GM18507 (cell line): ENCODE results near the gene TATDN2.
"Not testable (repeated sequence)": the region's sequence is repeated elsewhere in the genome, so short reads cannot be mapped to it uniquely, and the experiment has no call there.

ENCODE experiments used
- DNase-seq: peaks from one replicate; pipeline ENCODE4 v3.0.0; 2011; ENCODE audit warnings: low read depth; ENCODE audit not compliant: insufficient read length; ENCODE audit errors: extremely low spot score
- FAIRE-seq: peaks from 2 replicates; lab custom pipeline; 2011; peaks lifted over from hg19 to GRCh38; lab: Jason Lieb, UNC

The TATDN2 gene

DNA sequence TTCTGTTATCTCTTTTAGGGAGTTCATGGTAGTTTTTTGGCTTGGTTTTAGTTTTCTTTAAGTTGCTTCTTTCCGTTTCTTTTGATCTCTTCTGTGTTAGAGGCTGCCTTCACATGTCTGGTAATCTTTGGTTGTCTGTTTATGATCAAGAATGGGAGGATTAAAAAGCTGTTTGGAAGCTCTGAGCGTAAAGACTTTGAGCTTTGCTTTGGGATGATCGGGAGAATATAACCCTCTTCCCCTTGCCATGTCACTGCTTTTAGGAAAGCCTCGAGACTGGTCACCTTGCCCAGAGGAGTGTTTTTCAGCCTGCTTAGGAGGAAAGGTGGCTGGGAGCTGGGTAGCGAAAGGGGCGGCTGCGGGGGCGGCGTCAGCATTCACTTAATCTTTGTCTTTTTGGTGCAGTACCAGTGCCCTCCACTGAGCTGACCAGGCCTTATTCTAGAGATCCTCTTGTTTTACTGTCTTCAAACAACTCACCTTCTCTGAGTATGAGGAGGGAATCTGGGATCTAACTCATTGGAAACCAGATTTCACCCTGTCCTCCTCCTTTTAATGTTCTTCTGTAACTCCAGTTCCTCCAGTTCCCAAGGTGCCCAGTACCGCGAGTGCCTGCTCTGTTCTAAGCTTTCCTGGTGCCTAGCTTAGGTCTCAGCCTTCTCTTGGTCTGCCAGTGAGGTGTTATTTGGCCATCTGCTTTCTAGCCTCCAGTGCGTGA lies 15.5 kb downstream of the TATDN2 start:
- FAIRE-seq (peak; percentile 65), DNase-seq (peak; percentile 22)

DNA sequence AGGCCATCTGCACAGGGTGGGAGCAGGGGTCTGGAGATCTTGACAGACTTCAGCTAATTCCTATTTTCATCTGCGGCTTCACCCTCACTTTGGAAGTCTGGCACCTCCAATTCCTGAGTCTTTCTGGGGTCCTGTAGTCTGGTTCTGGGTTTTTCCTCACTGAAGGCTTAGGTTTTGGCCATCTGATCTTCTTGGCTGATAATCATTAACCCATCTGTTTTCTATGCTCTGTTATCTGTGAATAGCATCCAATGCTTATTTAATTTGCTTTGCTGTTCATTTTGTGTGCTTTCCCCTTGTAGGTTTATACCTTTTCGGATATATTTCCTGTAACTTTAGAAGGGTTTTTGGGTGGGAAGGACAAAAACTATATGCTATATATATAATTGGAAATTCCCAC lies 17.6 kb downstream of the TATDN2 start:
- DNase-seq, result no peak
- FAIRE-seq, result no peak

DNA sequence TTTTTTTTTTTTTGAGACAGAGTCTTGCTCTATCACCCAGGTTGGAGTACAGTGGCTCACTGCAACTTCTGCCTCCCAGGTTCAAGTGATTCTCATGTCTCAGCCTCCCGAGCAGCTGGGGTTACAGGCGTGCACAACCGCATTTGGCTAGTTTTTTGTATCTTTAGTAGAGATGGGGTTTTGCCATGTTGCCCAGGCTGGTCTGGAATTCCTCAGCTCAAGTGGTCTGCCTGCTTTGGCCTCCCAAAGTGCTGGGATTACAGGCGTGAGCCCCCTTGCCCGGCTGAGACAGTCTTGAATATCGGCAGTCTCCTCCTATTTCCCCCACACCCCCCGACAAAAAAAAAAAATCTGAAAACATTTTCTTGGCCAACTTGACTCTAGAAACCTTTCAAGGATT lies 18.7 kb downstream of the TATDN2 start:
- not testable (repeated sequence) for DNase-seq, FAIRE-seq

DNA sequence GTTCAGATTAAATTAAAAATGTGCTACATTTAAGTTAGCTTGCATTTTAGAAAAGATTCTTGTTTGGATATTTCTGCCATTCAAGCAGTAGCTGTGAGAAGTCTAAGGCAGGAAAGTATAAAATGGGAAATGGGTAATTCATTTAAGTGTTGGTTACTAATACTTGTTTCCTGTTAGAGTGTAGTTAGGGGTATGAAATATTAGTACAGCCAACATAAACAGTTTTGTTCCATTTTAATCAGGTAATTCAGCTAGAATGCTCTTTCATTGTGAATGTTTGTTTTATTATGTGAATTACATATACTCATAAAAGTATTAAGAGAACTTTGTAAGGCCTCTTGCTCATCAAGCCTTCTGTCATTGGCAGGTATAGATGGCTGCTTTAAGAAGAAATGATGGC lies 19.9 kb downstream of the TATDN2 start:
- no peak for FAIRE-seq
- DNase-seq, result no peak

DNA sequence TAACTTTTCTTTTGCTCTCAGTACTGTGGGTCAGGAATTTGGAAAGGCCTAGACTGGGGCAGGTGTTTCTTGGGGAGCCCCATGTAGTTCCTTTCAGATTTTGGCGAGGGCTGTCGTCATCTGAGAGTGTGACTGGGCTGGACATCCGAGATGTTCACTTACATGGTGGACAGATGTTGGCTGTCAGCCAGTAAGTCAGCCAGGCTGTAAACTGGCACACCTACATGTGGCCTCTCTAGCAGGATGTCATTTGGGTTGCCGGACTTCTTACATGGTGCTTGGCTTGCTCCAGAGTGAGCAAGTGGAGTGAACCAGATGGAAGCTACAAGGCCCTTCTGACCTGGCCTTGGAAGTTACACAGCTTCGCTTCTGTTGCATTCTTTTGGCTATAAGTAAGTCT lies 20.7 kb downstream of the TATDN2 start:
- FAIRE-seq, result no peak
- DNase-seq, result no peak

DNA sequence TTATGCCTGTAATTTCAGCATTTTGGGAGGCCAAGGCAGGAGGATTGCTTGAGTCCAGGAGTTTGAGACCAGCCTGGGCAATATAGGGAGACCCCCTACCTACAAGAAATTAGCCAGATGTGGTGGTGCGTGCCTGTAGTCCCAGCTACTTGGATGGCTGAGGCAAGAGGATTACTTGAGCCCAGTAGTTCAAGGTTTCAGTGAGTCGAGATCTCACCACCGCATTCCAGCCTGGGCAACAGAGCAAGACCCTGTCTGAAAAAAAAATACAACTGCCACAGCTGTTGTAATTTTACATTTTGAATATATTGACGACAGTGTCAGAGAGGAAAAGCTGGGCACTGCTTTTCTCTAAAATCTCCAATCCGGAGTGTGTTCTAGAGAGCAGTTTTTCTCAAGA lies 21.2 kb downstream of the TATDN2 start:
- no peak for DNase-seq
- no peak for FAIRE-seq

DNA sequence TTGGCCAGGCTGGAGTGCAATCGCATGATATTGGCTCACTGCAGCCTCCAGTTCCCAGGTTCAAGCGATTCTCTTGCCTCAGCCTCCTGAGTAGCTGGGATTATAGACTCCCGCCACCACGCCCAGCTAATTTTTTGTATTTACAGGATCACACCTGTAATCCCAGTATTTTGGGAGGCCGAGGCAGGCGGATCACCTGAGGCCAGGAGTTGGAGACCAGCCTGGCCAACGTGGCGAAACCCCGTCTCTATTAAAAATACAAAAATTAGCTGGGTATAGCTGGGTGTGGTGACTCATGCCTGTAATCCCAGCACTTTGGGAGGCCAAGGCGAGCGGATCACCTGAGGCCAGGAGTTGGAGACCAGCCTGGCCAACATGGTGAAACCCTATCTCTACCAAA lies 24.2 kb downstream of the TATDN2 start:
- DNase-seq, FAIRE-seq: not testable (repeated sequence)

DNA sequence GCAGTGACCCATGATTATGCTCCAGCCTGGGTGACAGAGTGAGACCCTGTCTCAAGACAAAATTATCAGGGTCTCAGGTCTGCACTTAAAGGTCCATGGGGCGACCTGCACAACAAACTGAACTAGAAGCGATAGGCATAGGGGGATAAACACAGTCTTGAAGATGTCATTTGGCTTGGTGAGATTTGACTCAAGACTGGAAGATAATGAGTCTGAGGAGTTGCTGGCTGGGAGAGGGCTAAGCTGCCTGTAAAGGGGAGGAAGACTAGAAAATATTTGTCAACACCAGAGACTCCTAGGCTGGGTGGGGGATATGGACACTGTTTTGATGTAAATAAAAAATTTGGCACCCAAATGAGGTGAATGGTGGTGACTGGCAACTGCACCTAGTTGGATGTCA lies 24.7 kb downstream of the TATDN2 start:
- FAIRE-seq (no peak), DNase-seq (no peak)

DNA sequence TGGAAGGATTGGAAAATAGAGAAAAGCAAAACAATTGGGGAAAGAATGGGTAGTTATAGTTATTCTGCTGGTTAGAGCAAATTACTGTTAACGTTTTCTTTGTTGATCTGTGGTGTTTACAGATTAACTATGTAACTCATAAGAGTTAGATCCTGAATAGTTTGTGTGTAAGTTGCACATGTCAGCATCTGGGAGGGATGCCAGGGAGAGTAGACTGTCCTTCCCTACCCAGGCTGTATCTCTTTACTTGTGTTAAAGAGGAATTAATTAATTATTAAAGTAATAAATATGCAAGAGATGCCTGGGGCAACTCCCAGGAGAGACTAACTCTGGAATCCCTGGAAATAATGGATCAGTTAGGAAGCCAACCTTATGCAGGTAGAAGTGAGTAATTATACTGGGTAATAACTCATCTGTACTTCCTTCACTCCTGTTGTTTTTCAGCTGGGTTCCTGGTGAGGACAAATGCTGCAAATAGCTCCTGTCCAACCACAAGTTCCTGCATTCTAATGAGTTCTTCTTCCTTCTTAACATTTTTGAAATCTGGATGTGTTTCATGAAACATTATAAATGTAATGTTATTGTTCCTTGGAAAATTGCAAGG lies 25.5 kb downstream of the TATDN2 start:
- no peak for DNase-seq
- no peak for FAIRE-seq

DNA sequence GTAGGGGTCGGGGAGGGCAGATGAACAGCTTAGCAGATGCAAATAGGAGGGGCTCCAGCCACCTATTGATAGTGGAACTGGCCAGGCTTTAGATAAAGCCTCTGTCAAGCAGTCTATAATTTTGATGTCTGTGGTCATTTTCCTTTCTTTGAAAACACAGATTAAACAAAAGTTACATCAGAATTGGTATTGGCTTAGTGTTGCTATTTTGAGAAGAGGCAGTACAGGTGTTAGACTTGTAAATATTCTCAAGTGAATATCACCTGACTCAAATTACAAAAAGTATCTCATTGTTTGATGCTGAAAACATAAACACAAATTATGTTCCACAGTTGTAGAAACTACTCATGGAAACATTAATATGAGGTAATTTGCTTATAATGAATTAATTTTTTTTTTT lies 26.3 kb downstream of the TATDN2 start:
- no peak for FAIRE-seq
- DNase-seq, result no peak

DNA sequence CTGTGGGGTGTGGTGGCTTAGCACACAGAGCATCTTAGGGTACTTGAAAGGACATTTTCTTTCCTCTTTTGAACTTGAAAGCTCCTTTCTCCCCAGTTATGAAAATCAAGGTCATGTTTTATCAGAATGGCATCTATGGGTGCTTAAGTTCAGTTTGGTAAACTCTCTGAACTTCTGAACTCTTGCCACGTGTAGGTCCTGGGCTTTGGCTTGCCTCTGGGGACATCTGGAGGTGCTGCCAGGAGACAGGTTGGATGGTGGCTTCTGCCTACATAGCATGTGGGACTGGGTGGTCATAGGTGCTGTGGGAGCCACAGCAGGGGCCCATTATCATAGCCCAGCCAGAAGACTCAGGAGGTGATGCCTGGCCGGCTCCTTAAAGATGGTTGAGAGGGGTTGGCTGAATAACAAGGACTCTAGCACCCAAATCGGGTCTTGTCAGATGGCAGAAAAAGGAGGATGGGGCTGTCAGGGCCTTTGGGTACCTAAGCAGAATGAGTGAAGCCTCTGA lies 28.9 kb downstream of the TATDN2 start:
- FAIRE-seq, result no peak
- no peak for DNase-seq

DNA sequence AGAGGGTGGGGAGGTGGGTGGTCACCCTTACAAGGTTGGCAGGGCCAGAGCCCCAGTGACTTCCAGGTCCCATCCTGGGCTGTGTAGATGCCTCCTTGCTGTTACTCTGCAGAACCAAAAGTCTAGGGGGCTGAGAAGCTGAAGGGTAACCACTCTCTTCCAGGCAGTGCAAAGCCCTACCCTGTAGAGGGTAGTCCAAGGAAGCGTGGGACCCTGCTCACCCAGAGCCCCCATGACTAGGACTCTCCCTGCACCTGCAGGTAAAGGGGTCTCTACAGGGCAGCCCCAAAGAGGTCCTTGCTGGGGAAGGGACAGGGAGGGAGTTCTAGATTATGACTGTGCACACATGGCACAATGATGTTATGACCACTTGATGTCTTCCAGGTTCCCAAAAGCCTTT lies 30.2 kb downstream of the TATDN2 start:
- FAIRE-seq (no peak), DNase-seq (no peak)

DNA sequence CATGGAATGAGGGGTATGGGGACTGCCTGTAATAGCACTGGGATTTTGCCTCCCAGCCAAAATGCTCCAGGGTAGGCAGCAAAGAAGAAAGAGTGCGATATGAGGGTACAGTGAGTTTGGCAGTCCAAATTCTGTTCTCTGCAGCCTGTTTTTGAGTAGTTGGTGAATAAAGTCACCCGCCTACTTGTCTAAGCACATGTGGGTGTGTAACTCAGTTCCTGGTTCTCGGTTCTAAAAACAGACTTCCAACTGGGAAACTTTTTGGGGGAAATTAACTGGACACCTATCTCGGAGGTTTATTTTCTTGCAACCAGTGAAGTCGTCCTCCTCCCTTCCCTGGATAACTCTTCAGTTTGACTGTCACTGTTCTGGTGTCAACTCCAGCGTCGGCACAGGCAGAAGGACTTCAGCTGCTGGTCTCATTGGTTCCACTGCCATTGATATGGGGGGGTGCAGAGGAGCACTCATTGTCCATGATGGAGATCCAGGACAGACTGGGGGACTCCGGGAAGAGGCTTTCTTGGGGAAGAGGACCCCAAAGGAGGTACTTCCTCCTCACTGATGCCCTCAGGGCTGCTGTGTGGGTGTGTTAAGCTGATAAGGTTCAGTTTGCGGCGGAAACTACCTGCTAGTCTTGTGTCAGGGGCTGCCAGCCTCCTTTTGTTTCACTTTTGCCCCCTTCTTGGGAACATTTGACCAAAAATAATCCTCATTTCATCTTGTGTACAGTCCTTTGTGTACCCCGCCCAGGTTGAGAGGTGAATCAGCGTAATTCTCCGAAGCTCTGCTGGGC lies 31.3 kb downstream of the TATDN2 start:
- FAIRE-seq, result no peak
- no peak for DNase-seq

DNA sequence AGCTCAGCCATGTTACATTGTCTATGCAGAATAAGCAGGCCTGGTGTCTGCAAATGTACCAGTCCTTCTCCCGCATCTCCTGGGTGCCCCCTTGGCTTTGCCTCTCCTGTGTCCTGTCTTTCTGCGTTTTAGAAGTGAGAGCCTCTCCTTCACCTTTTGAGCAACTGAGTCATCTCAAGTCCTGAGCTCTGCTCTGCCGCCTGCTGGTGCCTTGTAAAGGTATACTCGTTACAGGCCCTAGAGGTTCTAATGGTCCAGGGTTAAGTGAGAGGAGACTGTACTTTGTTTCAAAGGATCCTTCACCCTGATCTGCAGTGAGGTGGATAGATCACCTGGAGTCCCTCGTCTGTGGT lies 31.9 kb downstream of the TATDN2 start:
- no peak for FAIRE-seq
- DNase-seq, result no peak

DNA sequence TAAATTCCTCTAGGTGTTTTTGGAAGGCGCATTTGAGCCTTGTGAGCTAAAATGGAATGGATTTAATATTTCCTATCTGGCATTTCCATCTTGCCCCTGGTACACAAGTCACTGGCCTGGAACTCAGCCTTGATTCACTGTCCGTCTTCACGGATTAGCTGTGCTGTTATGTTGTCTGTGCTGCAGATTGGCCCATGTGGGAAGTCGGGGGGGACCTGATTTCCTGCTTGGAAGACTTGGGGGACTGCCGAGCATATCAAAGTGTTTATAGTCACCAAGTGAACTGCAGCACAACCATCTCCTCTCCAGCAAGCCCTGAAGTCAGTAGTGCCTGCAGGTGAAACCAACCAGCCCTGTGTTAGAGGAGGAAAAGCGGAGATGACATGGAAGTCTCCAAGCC lies 32.3 kb downstream of the TATDN2 start:
- no peak for DNase-seq
- no peak for FAIRE-seq

DNA sequence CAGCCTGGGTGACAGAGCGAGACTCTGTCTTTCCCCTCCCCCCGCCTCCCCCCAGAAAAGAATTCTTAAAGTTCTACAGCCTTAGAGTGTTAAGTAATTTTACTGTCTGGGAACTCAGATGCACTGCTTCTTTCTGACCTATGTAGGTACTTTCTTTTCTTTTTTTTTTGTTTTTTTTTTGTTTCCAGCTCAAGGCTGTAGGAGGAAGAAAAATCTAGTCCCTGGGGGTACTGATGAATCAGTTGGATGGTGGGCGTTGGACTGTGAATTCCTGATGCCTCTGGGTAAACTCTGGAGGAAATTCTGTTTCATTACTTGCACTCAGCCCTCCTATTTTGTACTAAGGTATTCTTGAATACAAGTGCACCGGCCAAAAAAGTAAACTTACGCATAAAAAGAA lies 33.7 kb downstream of the TATDN2 start:
- DNase-seq, result no peak
- no peak for FAIRE-seq

DNA sequence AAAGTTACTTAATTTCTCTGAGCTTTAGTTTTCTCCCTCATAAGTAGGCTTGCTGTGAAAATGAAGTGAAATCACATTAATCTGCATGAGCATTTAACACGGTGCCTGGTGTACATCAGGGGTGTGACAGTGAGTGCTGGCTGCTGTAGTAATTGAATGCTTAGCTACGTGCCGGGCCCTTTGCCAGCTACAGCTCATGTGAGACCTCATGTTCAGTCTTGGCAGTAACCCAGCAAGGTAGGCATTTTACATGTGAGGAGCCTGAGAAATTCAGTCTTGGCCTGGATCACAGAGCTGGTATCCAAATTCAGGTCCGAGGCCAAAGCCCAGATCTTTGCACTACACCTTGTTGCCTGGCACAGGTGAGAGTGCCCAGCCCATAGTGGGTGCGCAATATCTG lies 35.4 kb downstream of the TATDN2 start:
- DNase-seq (no peak), FAIRE-seq (no peak)

DNA sequence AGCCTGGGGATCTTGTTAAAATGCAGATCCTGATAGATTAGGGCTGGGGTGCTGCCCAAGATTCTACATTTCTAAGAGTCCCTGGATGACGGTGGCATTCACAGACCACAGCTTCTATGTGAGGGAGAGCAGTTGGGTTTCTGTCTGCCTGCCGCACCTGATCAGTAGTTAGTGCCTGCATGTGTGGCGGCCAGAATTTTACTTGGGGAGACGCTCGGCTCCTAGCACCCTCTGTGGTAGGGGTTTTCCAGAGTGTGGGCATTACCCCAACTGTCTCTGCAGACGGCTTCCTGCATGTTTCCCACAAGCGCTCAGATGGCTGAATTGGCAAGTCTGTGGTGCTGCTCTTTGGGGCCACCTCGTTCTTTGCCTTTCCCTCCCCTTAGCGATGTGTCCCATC lies 36.2 kb downstream of the TATDN2 start:
- FAIRE-seq (no peak), DNase-seq (no peak)

DNA sequence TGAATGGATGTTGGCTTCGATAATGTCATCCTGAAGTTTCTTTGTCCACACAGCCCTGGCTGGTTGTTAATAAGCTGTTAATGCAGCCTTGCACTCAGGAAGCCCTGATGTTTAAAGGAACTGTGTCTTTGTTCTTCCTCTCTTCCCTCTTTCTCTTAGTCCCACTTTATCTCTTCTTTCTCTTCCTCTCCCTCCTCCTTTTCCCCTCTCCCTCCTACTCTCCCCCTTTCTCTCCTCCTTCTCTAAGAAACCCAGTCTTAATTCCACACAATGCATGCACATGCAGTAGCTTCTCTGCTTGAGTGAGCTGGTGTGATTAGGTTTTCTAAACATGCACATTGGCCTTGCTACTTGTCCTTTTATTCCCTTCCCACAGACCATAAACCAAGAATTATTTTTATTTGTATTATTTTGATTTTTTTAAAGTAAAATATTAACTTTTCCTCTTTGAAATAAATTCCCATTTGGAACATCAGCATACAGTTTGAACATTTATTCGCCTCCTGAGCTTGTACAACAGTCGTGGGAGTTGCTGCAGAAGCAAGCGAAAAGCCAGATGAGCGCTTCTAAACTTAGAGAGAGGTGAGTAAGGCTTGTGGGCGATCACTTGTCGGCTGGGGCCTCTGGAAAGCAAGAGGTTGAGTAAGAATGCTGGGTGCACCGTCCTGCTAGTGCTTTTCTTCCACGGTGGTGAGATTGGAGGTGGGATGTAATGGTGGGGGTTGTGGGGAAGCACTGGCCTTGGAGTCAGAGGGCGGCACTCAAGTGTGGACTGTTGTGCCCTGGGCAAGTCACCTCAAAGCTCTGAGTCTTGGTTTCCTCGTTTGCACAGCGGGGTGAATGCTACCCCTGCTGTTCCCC lies 37.2 kb downstream of the TATDN2 start:
- no peak for FAIRE-seq
- no peak for DNase-seq

DNA sequence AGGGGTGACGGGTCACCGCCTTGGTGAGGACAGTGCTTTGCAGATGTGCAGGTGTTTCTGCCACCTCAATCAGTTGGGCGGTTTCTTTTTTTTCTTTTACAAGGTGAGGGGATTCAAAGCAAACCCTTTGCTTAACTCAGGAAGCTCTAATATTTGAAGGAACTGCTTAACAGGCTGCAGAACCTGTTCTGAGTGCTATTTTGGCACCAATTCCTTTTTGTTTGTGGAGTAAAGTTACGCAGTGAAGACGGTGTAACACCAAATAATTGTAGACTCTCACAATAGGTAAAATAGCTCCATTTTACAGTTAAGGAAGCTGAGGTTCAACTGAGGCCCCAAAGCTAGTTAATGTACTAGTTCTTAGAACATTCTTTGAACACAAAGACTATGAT lies 37.9 kb downstream of the TATDN2 start:
- DNase-seq (no peak), FAIRE-seq (no peak)
